CD4-positive, alpha-beta T cell treated with Interleukin-10 for 1 hour (primary cell): Measurements from ENCODE around the gene RNF166.
A peak's percentile ranks its signal among the peaks of the same experiment; 100 is the strongest.

ENCODE experiments used
- DNase-seq: peaks from one replicate; pipeline ENCODE4 v3.0.0-alpha.2; 2020

RNF166 gene

DNA sequence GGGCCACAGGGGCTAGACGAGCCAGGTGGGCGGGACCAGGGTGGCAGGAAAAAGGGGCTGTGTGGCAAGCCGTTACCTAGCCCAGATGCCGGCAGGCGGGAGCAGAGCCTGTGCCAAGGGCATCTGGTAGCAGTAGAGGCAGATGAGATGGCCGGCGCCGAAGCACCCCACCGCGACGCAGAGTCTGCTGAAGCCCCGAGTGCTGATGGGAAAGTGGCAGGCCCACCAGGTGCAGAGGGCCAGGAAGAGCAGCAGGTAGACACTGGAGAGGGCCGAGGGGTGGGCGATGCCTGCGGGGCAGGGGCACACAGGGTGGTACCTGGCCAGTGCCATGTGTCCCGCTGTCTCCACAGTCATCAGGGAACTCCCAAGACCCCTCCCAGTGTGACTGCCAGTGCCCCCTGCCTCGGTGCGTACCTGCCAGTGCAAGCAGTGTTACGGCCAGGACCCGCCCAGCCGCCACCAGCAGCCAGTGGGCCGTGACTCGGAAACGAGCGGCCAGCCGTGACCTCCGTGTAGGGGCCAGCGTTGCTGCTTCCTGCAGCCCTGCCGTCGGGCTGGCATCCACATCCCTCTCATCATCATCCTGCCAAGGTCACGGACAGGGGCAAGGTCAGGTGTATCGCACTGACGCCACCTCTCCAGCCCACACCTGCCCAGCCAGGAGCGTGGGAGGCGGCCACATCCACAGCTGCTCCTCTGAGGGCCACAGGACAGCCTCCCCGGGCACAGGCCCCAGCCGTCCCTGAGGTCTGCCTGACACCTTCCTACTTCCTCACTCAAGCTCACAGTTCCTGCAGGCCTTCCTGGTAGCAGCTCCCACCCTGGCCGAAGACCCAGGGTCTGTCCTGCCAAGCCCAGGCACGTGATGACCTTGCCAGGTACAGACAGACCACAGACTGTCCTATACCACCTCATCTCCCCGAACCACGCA, 32.2 kb upstream of the RNF166 start:
- DNase-seq = no peak

DNA sequence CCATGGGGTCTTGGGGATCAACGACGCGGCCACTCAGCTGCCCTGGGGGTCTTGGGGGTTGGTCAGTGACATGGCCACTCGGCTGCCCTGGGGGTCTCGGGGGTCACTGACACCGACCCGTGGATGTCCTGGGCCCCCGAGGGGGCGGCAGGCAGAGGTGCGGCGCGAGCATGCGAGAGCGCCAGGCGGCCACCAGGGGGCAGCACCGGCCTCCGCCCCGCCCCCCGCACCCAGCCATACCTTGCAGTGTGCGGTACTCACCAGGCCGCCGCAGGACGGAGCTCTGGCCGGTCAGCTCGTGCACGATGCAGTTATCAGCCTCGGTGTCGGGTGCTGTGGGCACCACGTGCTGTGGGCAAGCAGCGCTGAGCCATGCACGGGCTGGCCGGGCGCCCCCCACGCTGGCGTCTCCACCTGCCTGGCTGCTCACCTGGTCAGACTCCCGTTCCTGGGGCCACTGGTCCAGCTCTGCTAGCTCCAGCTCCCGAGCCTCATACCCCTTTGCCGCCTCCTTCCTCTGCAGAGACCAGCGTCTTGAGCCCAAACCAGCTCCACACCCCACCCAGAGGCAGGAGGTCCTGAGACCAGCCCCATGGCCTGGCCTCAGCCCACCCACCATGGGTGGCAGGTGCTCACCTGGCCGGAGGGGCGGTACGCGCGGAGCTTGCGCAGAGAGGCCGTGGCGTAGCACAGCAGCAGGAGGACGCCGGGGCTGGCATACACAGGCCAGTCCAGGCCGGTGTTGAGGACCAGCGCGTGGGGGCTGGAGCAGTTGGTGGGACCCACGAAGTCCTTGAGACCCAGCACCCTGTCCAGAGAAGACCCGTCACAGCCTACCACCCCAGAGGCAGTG, 31.3 kb upstream of the RNF166 start:
- peak; percentile 78 for DNase-seq

DNA sequence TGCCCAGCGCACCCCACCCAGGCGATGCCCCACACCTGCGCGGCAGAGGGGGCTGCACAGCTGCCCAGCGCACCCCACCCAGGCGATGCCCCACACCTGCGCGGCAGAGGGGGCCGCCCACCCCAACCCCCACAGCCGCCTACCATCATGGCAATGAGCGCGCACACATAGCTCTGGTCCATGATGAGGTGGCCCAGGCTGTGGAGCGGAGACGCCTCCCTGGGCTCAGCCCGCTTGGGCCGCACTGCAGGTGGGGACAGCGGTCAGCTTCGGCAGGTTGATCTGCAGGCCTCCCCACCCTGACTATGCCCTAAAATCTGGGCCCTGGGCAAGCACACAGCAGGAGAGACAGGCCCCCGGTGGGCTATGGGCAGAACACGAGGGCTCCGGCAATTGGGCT, 30.3 kb upstream of the RNF166 start:
- no peak for DNase-seq

DNA sequence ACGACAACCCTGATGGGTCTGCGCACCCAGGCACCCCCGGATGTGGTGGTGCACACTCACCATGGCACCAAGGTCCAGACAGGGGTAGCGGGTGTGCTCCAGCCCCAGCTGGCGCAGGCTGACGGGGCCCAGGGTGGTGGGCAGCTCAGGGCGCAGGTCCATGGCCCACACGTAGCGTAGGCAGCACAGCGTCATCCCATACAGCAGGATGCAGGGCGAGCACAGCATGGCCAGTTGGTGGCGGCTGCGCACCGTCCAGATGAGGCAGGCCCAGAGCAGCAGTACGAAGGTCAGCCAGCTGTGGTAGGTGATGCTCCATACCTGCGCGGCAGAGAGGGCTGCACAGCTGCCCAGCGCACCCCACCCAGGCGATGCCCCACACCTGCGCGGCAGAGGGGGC, 29.9 kb upstream of the RNF166 start:
- DNase-seq = no peak

DNA sequence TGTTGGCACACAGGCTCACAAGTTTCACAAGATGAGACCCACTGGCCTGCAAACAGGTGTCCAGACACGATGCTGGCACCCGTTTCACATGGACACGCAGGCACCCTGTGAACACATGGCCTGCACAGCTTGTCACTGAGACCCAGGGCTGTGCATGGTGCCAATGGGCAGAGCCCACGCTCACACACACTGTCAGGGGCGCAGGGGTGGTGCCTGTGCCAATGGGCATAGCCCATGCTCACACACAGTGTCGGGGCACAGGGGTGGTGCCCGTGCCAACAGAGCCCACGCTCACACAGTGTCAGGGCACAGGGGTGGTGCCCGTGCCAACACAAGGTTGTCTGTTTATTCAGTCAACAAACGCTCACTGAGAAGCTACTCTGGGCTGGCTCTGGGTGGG, 29.4 kb upstream of the RNF166 start:
- DNase-seq = no peak

DNA sequence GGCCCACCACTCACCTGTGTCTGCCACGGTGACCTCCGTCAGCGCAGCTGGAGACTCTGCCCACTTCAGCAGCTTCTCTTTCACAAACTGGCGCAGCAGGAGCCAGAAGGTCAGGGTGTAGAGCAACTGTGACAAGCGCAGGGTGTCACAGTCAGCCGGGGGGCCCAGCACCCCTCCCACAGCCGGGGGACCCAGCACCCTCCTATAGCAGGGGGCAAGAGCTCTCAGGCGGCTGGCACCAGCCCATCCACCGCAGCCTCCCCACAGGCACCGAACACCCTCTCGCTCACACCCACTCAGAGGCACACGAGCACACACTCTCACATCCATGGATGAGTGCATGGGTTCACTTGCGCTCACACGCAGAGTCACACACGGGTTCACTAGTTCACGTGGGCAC, 28.9 kb upstream of the RNF166 start:
- DNase-seq = no peak

DNA sequence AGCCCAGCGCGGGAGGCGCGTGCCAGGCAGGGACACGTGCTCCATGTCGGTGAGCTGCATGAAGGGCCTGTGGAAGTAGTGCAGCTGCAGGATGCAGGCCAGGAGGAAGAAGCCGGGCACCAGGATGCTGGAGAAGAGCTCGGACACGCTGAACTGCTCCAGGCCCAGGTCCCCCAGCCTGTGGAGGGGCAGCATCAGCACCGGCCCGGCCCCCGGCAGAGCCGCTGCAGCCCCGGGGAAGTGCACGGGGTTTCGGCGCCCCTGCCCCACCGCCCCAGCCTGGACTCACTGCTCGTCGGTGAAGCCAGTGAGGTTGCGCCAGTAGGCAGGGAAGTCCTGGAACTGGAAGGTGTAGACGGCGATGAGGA, 28.1 kb upstream of the RNF166 start:
- DNase-seq = no peak

DNA sequence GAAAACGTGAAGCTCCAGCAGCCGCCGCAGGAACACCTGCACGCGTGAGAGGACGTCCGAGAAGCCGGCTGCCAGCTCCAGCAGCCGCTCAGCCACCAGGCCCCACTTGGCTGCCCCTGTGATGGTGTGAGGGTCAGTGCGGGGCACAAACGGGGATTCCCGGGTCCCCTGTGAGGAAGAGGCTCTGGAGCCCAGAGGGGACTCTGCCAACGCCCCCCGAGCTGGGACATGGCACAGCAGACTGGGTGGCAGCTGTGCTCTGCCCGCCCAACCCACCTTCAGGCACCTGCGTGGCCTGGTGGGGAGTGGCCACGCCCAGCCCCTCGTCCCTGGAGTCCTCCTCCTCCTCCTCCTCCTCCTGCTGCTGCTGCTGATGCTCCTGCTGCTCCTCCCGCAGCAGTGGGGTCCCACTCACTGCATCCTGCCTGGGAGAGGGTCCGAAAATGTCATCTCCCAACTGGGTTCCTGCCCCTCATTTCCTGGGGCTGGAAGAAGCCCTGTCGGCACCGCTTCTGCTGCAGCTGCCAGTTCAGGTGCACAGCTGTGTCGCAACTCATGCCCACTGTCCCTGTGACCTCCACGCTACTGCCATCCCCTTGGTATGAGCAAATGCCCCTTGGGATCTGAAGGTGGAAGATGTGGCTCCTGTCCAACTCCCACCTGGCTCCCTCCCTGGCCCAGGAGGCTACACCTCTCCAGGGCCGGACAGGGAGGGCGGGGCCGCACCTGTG, 27.6 kb upstream of the RNF166 start:
- DNase-seq = no peak

DNA sequence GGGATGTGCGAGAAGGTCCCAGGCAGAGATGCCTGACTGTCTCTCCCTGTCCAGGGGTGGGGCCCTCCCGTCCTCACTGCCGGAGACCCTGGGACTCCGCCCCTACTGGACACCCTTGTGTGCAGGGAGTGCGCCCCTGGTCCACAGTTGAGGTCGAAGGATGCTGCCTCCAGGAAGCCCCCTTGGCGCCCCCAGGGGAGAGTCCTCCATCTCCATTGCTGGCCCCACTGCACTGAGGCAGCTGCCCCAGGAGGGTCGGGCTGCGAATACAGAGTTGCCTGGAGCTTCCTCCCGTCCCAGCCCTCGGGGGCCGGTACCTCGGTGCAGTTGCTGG, 26.7 kb upstream of the RNF166 start:
- DNase-seq = no peak

DNA sequence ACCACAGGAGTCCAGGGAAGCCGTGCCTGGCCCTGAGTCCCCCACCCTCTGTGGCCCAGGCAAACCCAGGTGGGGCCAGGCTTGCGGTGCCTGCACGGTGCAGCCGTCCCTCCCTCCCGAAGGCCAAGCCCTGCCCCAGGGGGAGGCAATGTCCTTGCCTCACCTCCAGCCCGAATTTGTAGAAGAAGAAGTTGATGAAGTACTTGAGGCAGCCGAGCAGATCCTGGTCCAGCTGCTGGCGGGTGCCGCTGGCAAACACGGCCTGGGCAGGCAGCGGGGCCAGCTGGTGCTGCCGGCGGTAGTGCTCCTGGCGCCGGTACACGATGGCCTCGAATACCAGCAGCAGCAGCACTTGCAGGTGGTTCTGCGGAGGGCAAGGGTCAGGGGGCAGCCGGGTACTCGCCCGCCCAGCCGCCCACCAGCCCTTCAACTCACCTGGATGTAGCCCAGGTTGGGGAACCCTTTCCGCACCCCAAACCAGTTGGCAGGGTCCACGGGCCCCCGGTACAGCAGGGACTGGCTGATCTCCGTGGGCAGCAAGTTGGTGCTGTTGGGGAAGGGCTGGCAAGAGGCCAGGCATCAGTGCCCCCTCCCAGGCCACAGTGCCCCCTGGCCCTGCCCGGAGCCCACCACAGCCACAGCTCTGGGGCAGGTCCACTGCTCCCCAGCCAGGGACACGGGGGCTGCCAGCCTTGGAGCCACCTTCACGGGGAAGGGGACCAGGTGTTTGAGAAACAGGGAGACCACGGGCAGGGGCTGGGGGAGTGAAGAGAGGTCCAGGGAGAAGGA, 26.2 kb upstream of the RNF166 start:
- no peak for DNase-seq

DNA sequence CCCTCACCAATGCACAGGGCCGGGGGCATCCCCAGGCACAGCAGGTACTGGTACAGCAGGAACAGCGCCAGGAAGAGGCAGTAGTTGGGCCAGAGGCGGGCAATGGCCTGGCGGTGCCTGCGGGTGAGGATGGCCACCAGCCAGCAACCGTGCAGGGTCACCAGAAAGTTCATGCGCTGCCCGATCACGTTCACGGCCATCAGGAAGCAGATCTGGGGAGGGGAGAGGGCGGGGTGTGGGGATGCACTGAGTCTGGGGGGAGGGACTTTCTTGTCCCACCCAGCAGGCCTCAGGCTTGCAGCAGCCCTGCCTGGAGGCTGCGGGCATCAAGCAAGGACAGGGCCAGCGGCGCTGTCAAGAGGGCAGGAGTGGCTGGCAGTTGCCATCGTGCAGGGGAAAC, 25.5 kb upstream of the RNF166 start:
- no peak for DNase-seq

DNA sequence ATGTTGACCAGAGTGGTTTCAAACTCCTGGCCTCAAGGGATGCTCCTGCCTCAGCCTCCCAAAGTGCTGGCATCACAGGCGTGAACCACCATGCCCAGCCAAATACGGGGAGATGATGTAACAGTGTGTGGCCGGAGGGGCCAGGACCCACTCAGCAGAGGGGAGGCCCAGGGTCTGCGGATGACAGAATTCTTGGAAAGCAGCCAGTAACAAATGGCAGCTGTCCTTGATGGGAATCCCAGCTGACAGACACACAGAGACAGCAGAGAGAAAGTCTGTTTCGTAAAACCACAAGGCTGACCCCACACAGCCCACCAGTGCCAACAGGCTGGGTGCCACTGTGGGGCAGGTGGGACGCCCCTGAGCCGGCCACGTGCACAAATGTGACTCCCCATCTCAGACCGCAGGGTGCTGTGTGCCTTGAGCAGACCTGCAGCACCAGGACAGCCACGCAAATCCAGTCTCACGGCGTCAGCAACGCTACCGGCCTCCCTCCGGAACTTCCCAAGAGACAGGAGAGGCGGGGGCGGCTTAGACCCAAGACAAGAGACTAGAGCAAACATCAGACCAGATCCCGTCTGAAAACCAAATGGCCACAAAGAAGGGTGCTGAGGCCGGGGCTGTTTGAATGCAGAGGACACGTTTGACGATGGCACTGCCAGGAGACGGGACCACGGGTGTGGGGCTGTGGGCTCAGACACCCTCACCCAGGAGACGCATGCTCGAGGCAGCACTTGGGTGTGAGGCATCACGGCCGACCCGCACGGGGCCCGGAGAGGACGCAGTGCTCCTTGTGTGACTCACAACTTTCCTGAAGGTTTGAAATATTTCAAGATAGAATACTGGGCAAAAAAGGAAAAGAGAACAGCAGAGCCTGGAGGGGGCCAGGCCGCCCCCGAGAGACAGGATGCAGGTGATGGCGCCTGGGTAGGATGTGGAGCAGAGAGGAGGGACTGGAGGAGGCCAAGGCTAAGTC, 24.7 kb upstream of the RNF166 start:
- DNase-seq = no peak

DNA sequence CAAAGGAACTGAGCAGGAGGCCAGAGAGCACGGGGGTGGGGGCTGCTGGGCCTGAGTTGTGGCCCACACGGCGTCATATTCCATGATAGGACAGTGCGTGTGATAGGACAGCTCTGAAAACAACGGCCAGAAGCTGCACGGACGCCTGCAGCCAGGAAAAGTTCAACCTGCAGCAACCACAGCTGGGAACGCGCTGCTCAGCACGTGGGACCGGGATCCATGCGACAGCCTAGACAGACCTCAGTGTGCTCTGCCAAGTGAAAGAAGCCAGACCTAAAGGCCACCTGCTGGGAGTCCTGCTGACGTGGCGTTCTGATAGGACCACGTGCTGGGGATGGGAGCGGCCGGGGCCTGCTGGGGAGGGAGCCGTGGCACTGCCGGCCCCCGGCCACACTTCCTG, 21.7 kb upstream of the RNF166 start:
- DNase-seq = no peak

DNA sequence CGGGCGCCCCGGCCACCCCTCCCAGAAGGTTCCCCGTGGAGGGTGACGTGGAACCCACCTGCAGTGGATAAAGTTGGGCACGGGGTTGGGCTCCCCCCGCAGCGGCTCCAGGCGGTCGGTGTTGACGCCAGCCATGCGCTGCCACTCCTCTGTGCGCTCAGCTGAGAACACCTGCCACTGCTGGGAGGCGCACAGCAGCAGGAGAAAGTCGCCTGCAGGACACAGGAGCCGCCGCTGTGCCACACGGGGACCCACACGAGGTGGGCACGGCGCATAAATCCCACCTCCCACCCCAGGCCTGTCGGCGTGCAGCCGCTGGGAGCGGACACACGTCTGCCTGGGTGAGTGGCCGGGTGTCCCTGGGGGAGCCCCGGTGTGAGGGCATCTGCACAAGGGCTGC, 20.8 kb upstream of the RNF166 start:
- DNase-seq = no peak

DNA sequence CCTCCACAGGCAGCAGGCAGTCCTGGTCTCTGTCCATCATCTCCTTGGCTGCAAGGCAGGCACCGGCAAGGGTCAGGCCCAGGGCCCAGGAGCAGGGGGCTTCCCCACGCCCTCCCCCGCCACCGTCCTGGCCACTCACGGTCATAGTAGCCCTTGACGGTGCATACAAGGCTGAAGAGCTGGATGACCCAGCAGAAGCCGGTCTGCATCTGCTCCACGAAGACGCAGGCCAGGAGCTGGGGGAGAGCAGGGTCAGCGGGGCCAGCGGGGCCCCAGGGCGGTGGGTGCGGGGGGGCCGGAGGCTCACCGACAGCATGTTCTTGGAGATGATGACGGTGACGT, 20.2 kb upstream of the RNF166 start:
- no peak for DNase-seq

DNA sequence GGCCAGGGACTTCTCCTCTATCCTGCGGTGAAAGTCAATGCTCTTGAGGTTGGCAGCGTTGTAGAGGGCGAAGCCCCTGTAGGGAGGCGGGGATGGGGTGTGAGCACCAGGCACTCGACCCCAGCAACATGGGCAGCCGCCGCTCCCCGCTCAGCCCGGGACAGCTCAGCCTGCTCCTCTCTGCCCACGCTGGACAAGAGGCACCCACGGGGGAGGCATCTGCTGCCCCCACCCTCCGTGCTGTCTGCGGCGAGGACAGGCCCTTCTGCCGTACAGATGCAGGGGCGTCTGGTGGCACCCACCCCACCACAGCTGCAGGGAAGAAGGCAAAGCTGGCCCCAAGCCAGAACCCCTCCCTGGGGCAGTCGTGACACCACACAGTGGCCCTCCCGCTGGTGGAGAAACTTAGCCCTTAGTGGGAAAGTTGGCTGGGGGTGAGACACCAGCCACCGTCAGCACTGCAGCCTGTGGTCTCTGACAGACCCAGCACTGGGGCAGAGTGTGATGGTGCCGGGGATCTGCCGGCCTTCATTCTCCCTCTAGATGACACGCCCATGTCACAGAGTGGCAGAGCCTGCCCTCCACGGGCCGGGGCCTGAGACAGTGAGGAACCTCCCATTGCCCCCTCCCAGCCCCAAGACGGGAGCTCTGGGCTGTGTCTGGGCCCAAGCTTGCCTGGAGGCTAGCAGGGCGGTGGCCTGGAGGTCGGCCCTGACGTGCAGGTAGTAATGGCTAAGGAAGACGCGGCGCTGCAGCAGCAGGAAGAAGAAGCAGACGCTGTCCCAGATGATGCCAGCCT, 19.6 kb upstream of the RNF166 start:
- DNase-seq = no peak

DNA sequence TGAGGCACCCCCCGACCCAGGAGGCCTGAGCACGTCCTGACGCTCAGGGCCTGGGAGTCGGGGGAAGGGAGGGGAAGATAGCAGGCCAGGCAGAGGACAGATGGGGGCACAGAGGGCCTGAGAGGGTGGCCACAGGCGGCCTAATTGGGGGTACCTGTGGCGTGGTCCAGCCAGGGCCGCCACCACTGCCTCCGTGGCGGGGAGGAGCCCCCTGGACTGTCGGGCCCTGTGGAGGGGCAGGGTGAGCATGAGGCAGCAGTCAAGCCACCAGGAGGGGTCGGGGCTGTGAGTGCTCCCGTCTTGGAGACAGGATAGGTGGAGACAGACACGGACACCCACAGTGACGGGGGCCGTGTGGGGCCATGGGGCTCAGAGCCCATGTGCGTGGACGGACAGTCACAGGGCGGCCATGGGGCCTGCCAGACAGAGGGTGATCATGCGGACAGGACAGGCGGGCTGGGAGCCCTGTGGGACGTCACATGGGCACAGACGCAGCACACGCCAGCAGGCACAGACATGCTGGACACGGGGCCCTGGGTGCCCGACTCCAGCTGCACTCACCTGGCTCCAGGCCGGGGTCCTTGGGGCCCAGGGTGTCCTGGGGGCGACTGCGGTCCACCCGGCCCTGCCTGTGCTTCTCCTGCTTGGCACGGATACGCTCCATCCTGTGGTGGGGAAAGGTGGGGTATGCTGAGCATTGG, 18.8 kb upstream of the RNF166 start:
- no peak for DNase-seq

DNA sequence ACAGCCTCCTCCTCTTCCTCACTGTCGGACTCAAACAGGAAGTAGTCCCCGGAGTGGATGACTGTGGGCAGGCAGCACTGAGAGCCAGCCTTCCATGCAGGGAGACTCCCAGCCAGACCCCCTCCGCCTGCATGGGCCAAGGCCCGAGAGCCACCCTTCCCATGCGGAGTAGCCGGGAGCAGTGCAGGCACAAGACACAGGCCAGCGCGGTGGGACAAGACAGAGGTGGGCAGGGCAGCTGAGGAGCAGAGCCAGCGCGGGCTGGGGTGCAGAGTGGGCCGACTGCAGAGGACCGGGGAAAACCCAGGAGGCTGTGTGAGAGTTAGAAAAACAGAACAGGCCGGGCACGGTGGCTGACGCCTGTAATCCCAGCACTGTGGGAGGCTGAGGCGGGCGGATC, 17.7 kb upstream of the RNF166 start:
- DNase-seq = no peak

DNA sequence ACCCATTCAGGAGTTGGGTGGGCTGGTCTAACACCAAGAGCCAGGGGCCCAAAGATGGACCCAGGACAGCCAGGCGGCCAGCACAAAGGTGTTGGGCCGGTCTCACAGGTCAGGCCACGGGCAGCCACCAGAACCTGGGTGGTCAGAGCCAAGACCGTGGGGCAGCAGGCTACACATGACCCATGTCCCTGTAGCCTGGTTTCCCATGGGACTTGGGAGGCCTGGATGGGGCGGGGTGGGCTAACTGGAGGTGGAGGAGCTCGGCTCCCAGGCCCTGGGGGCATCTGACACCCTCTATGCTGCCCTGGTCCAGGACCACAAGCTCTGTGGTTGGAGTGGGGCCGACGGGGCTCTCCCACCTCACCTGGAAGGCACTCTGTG, 17.3 kb upstream of the RNF166 start:
- DNase-seq = no peak
